NCI-H2171 (cell line): Measurements from ENCODE around the gene CFAP161.
"Not testable (repeated sequence)": the region's sequence is repeated elsewhere in the genome, so short reads cannot be mapped to it uniquely, and the experiment has no call there.

Experiments
- DNase-seq: peaks from one replicate; lab custom pipeline; 2025; lab: John Stamatoyannopoulos, UW

Gene CFAP161

GRCh38 chr15:81157939-81158223, 23.8 kb downstream of the CFAP161 start:
- no peak for DNase-seq

GRCh38 chr15:81158561-81158960, 24.5 kb downstream of the CFAP161 start:
- not testable (repeated sequence) for DNase-seq

- peak; percentile 87 for DNase-seq
Observed at GRCh38 chr15:81160312-81161159, 26.5 kb downstream of the CFAP161 start.

- DNase-seq = no peak
Observed at GRCh38 chr15:81161160-81161673, 27.1 kb downstream of the CFAP161 start.

- no peak for DNase-seq
Observed at GRCh38 chr15:81161851-81162250, 27.8 kb downstream of the CFAP161 start.

GRCh38 chr15:81163961-81164800, 30.1 kb downstream of the CFAP161 start:
- DNase-seq = no peak

GRCh38 chr15:81165535-81165934, 31.5 kb downstream of the CFAP161 start:
- no peak for DNase-seq

- no peak for DNase-seq
Observed at GRCh38 chr15:81166636-81167305, 32.7 kb downstream of the CFAP161 start.

- DNase-seq = no peak
Observed at GRCh38 chr15:81168131-81168526, 34.1 kb downstream of the CFAP161 start.

GRCh38 chr15:81168644-81169043, 34.6 kb downstream of the CFAP161 start:
- DNase-seq = no peak

GRCh38 chr15:81170511-81170910, 36.4 kb downstream of the CFAP161 start:
- no peak for DNase-seq

GRCh38 chr15:81171286-81171685, 37.2 kb downstream of the CFAP161 start:
- no peak for DNase-seq

- no peak for DNase-seq
Observed at GRCh38 chr15:81174125-81174791, 40.2 kb downstream of the CFAP161 start.

GRCh38 chr15:81174792-81175327, 40.8 kb downstream of the CFAP161 start:
- DNase-seq = no peak

GRCh38 chr15:81175496-81175895, 41.4 kb downstream of the CFAP161 start:
- no peak for DNase-seq

GRCh38 chr15:81176291-81176893, 42.3 kb downstream of the CFAP161 start:
- no peak for DNase-seq

GRCh38 chr15:81178365-81178764, 44.3 kb downstream of the CFAP161 start:
- DNase-seq = no peak

- no peak for DNase-seq
Observed at GRCh38 chr15:81181220-81181619, 47.1 kb downstream of the CFAP161 start.

- no peak for DNase-seq
Observed at GRCh38 chr15:81182031-81182755, 48.1 kb downstream of the CFAP161 start.

- no peak for DNase-seq
Observed at GRCh38 chr15:81182756-81183438, 48.8 kb downstream of the CFAP161 start.
